HepG2 (cell line): ENCODE data around the gene EFCAB8. TPM values are rescaled to one million over a fixed set of nuclear protein-coding genes. Genes with fewer than 3 reads are reported as not detected.

Experiments used
- ATRX ChIP-seq: sonication (generic); formaldehyde crosslinking; IDR thresholded peaks from 2 replicates; pipeline ENCODE4 v1.4.0; 2020; ENCODE audit warnings: missing genetic modification reagents, borderline replicate concordance
- FOXO1 ChIP-seq: sonication (generic); formaldehyde crosslinking; IDR thresholded peaks from 2 replicates; pipeline ENCODE4 v1.4.0; 2020; ENCODE audit warnings: missing genetic modification reagents
- GATAD2A ChIP-seq: IDR thresholded peaks from 2 replicates; pipeline ENCODE4 v1.6.1; 2016
- GTF2F1 ChIP-seq: fragments of 150-350 bp; IDR thresholded peaks from 2 replicates; pipeline ENCODE4 v1.6.1; 2014; ENCODE audit warnings: low read length
- MIER3 ChIP-seq: IDR thresholded peaks from 2 replicates; pipeline ENCODE4 v1.6.1; 2016; ENCODE audit warnings: missing compliant biosample characterization, borderline replicate concordance
- MYNN ChIP-seq: sonication (generic); formaldehyde crosslinking; IDR thresholded peaks from 2 replicates; pipeline ENCODE4 v1.4.0; 2020; ENCODE audit warnings: mild to moderate bottlenecking, low read depth, missing genetic modification reagents
- NCOA2 ChIP-seq: sonication (generic); formaldehyde crosslinking; IDR thresholded peaks from 2 replicates; pipeline ENCODE4 v1.8.0; 2022; ENCODE audit warnings: inconsistent platforms
- NCOA5 ChIP-seq: sonication (generic); formaldehyde crosslinking; IDR thresholded peaks from 2 replicates; pipeline ENCODE4 v1.4.0; 2020; ENCODE audit warnings: missing genetic modification reagents
- SMAD9 ChIP-seq: sonication (generic); formaldehyde crosslinking; IDR thresholded peaks from 2 replicates; pipeline ENCODE4 v1.5.1; 2020; ENCODE audit warnings: mild to moderate bottlenecking, missing genetic modification reagents
- SMARCC2 ChIP-seq: fragments of 450-650 bp; IDR thresholded peaks from 2 replicates; pipeline ENCODE4 v1.6.1; 2017; ENCODE audit warnings: antibody characterized with exemption, mild to moderate bottlenecking
- TBX2 ChIP-seq: sonication (generic); formaldehyde crosslinking; IDR thresholded peaks from 2 replicates; pipeline ENCODE4 v1.5.0; 2020; ENCODE audit warnings: missing genetic modification reagents, mild to moderate bottlenecking, borderline replicate concordance
- THAP7 ChIP-seq: sonication (generic); formaldehyde crosslinking; IDR thresholded peaks from 2 replicates; pipeline ENCODE4 v1.8.1; 2023; ENCODE audit warnings: mild to moderate bottlenecking, missing genetic modification reagents
- ZNF264 ChIP-seq: sonication (generic); formaldehyde crosslinking; IDR thresholded peaks from 2 replicates; pipeline ENCODE4 v1.4.0; 2020; ENCODE audit warnings: missing genetic modification reagents
- ZNF354B ChIP-seq: sonication (generic); formaldehyde crosslinking; IDR thresholded peaks from 2 replicates; pipeline ENCODE4 v1.8.0; 2022; ENCODE audit warnings: mild to moderate bottlenecking, missing genetic modification reagents
- ZNF441 ChIP-seq: sonication (generic); formaldehyde crosslinking; IDR thresholded peaks from 2 replicates; pipeline ENCODE4 v1.7.0; 2021; ENCODE audit warnings: missing genetic modification reagents, borderline replicate concordance
- ZNF563 ChIP-seq: sonication (generic); formaldehyde crosslinking; IDR thresholded peaks from 2 replicates; pipeline ENCODE4 v1.8.0; 2022; ENCODE audit warnings: mild to moderate bottlenecking, moderate library complexity, missing genetic modification reagents
- ZNF792 ChIP-seq: IDR thresholded peaks from 2 replicates; pipeline ENCODE4 v1.6.1; 2016
- polyA plus RNA-seq, 8 experiments: library from polyadenylated mRNA; depleted of rRNA in 3 of 8; stranded (reverse) in 7 of 8; unstranded in 1 of 8; fragments of >200 nt; fragmentation: Illumina TruSeq in 4 of 8; extraction: Trizol in 4 of 8; gene quantifications; 2 replicates each; pipeline versions ENCODE4 v1.2.1 to v1.2.3, GENCODE V29; 2011 to 2016; ENCODE audit warnings: low read depth in 4 of 8, missing spikeins in 1 of 8, mixed read lengths in 1 of 8; ENCODE audit not compliant: insufficient read depth in 1 of 8
- total RNA-seq, 5 experiments: library from RNA; depleted of rRNA; stranded (reverse); fragments of >200 nt; fragmentation: Illumina TruSeq; extraction: Trizol; gene quantifications; 2 replicates each; pipeline ENCODE4 v1.2.3, GENCODE V29; 2016; ENCODE audit warnings: low read depth in 1 of 5
- TF ChIP-seq, protein P1 (sequence below): sonication (generic); formaldehyde crosslinking; conservative IDR thresholded peaks from 2 replicates; pipeline ENCODE4 v1.8.0; 2022; ENCODE audit warnings: low read depth, missing genetic modification reagents
- TF ChIP-seq, protein P2 (sequence below): sonication (generic); formaldehyde crosslinking; IDR thresholded peaks from 2 replicates; pipeline ENCODE4 v1.5.1; 2020; ENCODE audit warnings: missing genetic modification reagents, mild to moderate bottlenecking, borderline replicate concordance
- TF ChIP-seq, protein P3 (sequence below): sonication (generic); formaldehyde crosslinking; conservative IDR thresholded peaks from 2 replicates; pipeline ENCODE4 v1.4.0; 2020; ENCODE audit warnings: missing genetic modification reagents
- TF ChIP-seq, protein P4 (sequence below): IDR thresholded peaks from 2 replicates; pipeline ENCODE4 v1.6.1; 2016; ENCODE audit warnings: missing compliant biosample characterization, missing genetic modification reagents, borderline replicate concordance

The EFCAB8 gene
- total and polyA plus RNA-seq, 2 of the 13 experiments (the other 11 are each of a cell fraction or from before 2014, with no cell fraction given) = 0.15 to 0.22 TPM

GRCh38 chr20:33007376-33008335 lies 148.9 kb downstream of the EFCAB8 start, which contains the start of gene BPIFB2 (continued):
- TF ChIP-seq, protein P1, sequence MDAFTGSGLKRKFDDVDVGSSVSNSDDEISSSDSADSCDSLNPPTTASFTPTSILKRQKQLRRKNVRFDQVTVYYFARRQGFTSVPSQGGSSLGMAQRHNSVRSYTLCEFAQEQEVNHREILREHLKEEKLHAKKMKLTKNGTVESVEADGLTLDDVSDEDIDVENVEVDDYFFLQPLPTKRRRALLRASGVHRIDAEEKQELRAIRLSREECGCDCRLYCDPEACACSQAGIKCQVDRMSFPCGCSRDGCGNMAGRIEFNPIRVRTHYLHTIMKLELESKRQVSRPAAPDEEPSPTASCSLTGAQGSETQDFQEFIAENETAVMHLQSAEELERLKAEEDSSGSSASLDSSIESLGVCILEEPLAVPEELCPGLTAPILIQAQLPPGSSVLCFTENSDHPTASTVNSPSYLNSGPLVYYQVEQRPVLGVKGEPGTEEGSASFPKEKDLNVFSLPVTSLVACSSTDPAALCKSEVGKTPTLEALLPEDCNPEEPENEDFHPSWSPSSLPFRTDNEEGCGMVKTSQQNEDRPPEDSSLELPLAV = no peak
- TF ChIP-seq THAP7 (CRISPR knock-in tag) (peak; percentile 27; the same call in 1 of the 2 replicates), FOXO1 (CRISPR knock-in tag) (peak; percentile 91), TBX2 (CRISPR knock-in tag) (peak; percentile 98), GATAD2A (CRISPR knock-in tag) (peak; percentile 93), NCOA5 (no peak), ATRX (CRISPR knock-in tag) (no peak), ZNF792 (peak; percentile 98), ZNF264 (CRISPR knock-in tag) (peak; percentile 86), MIER3 (CRISPR knock-in tag) (peak; percentile 71), ZNF441 (CRISPR knock-in tag) (peak; percentile 54; the same call in 1 of the 2 replicates), ZNF354B (0 out of 2 replicates have a peak, but pooled peaks have one; percentile 38), NCOA2 (peak; percentile 88), SMARCC2 (no peak), ZNF563 (CRISPR knock-in tag) (no peak; the same call in 1 of the 2 replicates), GTF2F1 (no peak), MYNN (CRISPR knock-in tag) (no peak), SMAD9 (CRISPR knock-in tag) (no peak; the same call in none of the 2 replicates)
- TF ChIP-seq, protein P2, sequence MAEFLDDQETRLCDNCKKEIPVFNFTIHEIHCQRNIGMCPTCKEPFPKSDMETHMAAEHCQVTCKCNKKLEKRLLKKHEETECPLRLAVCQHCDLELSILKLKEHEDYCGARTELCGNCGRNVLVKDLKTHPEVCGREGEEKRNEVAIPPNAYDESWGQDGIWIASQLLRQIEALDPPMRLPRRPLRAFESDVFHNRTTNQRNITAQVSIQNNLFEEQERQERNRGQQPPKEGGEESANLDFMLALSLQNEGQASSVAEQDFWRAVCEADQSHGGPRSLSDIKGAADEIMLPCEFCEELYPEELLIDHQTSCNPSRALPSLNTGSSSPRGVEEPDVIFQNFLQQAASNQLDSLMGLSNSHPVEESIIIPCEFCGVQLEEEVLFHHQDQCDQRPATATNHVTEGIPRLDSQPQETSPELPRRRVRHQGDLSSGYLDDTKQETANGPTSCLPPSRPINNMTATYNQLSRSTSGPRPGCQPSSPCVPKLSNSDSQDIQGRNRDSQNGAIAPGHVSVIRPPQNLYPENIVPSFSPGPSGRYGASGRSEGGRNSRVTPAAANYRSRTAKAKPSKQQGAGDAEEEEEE (CRISPR knock-in tag) = peak; percentile 63; the same call in 1 of the 2 replicates
- TF ChIP-seq, protein P3, sequence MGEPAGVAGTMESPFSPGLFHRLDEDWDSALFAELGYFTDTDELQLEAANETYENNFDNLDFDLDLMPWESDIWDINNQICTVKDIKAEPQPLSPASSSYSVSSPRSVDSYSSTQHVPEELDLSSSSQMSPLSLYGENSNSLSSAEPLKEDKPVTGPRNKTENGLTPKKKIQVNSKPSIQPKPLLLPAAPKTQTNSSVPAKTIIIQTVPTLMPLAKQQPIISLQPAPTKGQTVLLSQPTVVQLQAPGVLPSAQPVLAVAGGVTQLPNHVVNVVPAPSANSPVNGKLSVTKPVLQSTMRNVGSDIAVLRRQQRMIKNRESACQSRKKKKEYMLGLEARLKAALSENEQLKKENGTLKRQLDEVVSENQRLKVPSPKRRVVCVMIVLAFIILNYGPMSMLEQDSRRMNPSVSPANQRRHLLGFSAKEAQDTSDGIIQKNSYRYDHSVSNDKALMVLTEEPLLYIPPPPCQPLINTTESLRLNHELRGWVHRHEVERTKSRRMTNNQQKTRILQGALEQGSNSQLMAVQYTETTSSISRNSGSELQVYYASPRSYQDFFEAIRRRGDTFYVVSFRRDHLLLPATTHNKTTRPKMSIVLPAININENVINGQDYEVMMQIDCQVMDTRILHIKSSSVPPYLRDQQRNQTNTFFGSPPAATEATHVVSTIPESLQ (CRISPR knock-in tag) = no peak
- TF ChIP-seq, protein P4, sequence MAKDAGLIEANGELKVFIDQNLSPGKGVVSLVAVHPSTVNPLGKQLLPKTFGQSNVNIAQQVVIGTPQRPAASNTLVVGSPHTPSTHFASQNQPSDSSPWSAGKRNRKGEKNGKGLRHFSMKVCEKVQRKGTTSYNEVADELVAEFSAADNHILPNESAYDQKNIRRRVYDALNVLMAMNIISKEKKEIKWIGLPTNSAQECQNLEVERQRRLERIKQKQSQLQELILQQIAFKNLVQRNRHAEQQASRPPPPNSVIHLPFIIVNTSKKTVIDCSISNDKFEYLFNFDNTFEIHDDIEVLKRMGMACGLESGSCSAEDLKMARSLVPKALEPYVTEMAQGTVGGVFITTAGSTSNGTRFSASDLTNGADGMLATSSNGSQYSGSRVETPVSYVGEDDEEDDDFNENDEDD (CRISPR knock-in tag) = peak; percentile 37
